BLaER1 treated with 17β-estradiol and CSF1 and Interleukin-3, amounts not matched to agents 10 nM and 100 nM (cell line): Measurements from ENCODE around the gene HORMAD2.

Experiments used
- H3K27ac ChIP-seq, 11 experiments: shearing (Covaris generic); formaldehyde crosslinking; 2 replicates each; pipeline ENCODE4 v1.8.1; 2022
- H3K27me3 ChIP-seq, 11 experiments: shearing (Covaris generic); formaldehyde crosslinking; 2 replicates each; pipeline ENCODE4 v1.8.1; 2022
- H3K36me3 ChIP-seq, 11 experiments: shearing (Covaris generic); formaldehyde crosslinking; 2 replicates each; pipeline ENCODE4 v1.8.1; 2022
- H3K4me1 ChIP-seq, 10 experiments: shearing (Covaris generic); formaldehyde crosslinking; 2 replicates each; pipeline ENCODE4 v1.8.1; 2022
- H3K4me2 ChIP-seq, 11 experiments: shearing (Covaris generic); formaldehyde crosslinking; 2 replicates each; pipeline ENCODE4 v1.8.1; 2022
- H3K4me3 ChIP-seq, 10 experiments: shearing (Covaris generic); formaldehyde crosslinking; 2 replicates each; pipeline ENCODE4 v1.8.1; 2022
- H3K9ac ChIP-seq, 11 experiments: shearing (Covaris generic); formaldehyde crosslinking; 2 replicates each; pipeline ENCODE4 v1.8.1; 2022
- H3K9me3 ChIP-seq, 11 experiments: shearing (Covaris generic); formaldehyde crosslinking; replicated peaks in 1 of 11; 2 replicates each; pipeline ENCODE4 v1.8.1; 2022
- H4K20me1 ChIP-seq, 11 experiments: shearing (Covaris generic); formaldehyde crosslinking; 2 replicates each; pipeline ENCODE4 v1.8.1; 2022
- Cebpa-rat ChIP-seq, 11 experiments: shearing (Covaris generic); IDR thresholded peaks; 2 replicates each; pipeline ENCODE4 v1.8.1; 2022

Gene HORMAD2

DNA sequence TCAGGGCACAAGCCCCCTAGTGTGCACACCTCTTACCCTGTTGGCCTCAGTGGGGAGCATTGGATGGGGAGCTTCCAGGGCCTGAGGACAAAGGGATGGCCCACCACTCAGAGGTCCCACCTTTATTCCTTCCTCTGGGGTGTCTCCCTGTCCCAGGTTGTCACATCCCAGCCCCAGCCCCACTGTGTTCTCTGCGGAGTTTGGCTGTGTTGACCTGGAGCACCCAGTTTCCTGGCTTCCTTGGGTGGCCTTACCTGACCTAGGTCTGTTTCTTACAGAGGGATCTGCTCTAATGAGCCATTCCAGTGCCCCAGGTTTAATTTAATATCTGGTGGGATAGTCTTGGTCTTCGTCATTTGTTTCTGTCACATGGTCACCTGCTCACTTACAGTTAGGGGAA lies 38.8 kb upstream of the HORMAD2 start:
- Histone ChIP-seq H3K4me2 (no peak overlapping the region), H3K36me3 (peaks cover 0 to 8% (median 0%) of the 10 kb centered on the region in 11 experiments; a peak in 3 of 22 replicates), H3K27ac (no peak overlapping the region), H3K9me3 (no peaks in the 10 kb centered on the region), H4K20me1 (no peaks in the 10 kb centered on the region), H3K27me3 (no peaks in the 10 kb centered on the region), H3K4me1 (peaks cover 0 to 31% (median 10%) of the 10 kb centered on the region in 10 experiments; a peak in 12 of 20 replicates), H3K9ac (no peak overlapping the region), H3K4me3 (no peak overlapping the region)
- no peak for TF ChIP-seq Cebpa-rat (IDR thresholded peaks at IDR 0.05)

DNA sequence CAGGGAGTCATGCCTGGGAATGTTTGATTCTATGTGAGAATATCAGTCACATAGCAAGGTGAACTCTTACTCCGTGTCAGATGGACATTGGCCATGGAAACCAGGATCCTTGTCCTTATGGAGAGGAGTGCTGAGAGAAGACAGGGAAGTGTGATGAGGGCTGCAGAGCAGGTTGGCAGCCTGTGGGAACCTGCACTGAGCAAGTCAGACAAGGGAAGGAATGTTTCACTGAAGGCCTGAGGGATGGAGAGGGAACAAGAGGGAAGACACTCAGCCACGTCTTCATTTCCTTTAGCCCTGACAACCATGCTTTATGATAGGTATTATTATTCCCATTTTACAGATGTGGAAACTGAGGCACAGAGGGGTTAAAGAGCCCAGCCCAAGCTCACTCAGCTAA lies 38.4 kb upstream of the HORMAD2 start:
- Histone ChIP-seq H3K9me3 (no peaks in the 10 kb centered on the region), H3K27ac (no peak overlapping the region), H3K4me3 (no peak overlapping the region), H4K20me1 (no peaks in the 10 kb centered on the region), H3K27me3 (no peaks in the 10 kb centered on the region), H3K36me3 (peaks cover 0 to 12% (median 0%) of the 10 kb centered on the region in 11 experiments; a peak in 3 of 22 replicates), H3K4me2 (no peak overlapping the region), H3K9ac (no peak overlapping the region), H3K4me1 (peaks cover 3 to 34% (median 14%) of the 10 kb centered on the region in 10 experiments; a peak in 17 of 20 replicates)
- TF ChIP-seq Cebpa-rat (IDR thresholded peaks at IDR 0.05), result no peak

DNA sequence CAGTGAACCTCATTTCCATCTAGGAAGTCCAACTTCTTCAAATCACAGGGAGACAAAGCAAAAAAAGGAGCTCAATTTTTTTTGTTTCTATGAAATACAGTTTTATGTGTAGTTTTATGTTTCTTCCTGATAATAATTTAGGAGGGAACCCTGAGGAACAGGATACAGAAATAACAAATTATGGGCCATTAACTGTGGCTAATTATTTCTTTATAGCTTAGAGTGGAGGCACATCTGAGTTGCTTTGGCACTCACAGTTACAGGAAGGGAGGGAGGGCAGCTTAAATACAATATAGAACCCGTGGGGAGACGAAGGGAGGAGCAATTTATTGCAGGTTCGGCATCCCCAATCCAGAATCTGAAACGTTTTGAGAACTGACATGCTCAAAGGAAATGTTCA lies 37.1 kb upstream of the HORMAD2 start:
- TF ChIP-seq Cebpa-rat (IDR thresholded peaks at IDR 0.05), result no peak
- peaks cover 0 to 4% (median 0%) of the 10 kb centered on the region in 11 experiments; a peak in 1 of 22 replicates for H3K9me3 ChIP-seq
- H3K27me3 ChIP-seq, result no peaks in the 10 kb centered on the region
- H3K27ac ChIP-seq, result no peak overlapping the region
- no peaks in the 10 kb centered on the region for H4K20me1 ChIP-seq
- no peak overlapping the region for H3K4me3 ChIP-seq
- peaks cover 0 to 22% (median 0%) of the 10 kb centered on the region in 11 experiments; a peak in 4 of 22 replicates for H3K36me3 ChIP-seq
- peak overlapping the region in 3 of 11 experiments; percentile 17 to 45 (median 35); a peak in 4 of 22 replicates for H3K4me2 ChIP-seq
- no peak overlapping the region for H3K9ac ChIP-seq
- H3K4me1 ChIP-seq, result peaks cover 4 to 33% (median 17%) of the 10 kb centered on the region in 10 experiments; a peak in 17 of 20 replicates

DNA sequence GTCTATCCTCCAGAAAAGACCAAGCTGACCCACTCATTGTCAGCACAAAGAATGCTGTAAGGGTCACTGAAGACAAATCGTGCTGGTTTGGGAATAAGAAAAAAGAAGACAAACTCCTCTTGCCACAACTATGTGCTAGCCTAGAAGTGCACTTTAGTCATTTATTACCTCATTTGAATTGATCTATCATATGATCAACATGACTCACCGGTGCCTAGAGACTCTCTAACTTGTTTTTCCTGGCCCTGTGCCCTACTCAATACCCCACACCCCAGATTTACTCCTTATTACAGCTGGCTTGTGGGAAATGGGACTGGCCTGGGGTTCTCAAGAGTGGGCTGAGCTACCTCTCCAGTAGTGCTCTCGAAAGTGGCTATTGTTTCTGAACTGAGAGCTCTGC lies 35.9 kb upstream of the HORMAD2 start:
- Histone ChIP-seq H3K4me3 (no peak overlapping the region), H3K4me1 (peaks cover 4 to 28% (median 15%) of the 10 kb centered on the region in 10 experiments; a peak in 17 of 20 replicates), H3K27ac (no peak overlapping the region), H3K9ac (no peak overlapping the region), H3K36me3 (peaks cover 0 to 32% (median 0%) of the 10 kb centered on the region in 11 experiments; a peak in 4 of 22 replicates), H3K4me2 (no peak overlapping the region; a peak in 2 of 22 replicates), H3K27me3 (no peaks in the 10 kb centered on the region), H4K20me1 (no peaks in the 10 kb centered on the region), H3K9me3 (peaks cover 0 to 4% (median 0%) of the 10 kb centered on the region in 11 experiments; a peak in 1 of 22 replicates)
- TF ChIP-seq Cebpa-rat (IDR thresholded peaks at IDR 0.05), result no peak

DNA sequence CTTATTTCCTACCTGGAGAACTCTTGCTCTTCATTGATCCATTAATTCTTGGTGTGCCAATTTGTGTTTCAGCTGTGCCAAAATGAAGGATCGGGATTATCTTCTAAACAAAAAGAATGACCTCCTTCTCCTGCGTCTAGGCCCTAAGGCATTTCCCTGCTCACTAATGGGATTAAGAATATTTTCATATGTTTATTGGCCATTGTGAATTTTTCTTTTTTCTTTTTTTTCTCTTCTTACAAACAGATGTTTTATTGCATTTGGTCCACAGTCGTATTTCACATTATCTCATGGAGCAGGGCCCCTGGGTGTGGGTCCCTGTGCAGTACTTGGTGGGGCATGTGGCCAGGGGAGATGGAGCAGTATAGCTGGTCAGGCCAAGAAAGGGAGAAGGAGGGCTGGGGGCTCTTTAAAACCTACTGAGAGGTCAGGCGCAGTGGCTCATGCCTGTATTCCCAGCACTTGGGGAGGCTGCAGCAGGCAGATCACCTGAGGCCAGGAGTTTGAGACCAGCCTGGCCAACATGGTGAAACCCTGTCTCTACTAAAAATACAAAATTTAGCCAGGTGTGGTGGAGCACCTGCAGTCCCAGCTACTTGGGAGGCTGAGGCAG lies 35.3 kb upstream of the HORMAD2 start:
- TF ChIP-seq Cebpa-rat (IDR thresholded peaks at IDR 0.05), result no peak
- Histone ChIP-seq H3K4me3 (no peak overlapping the region), H3K27ac (no peak overlapping the region), H4K20me1 (no peaks in the 10 kb centered on the region), H3K4me1 (peaks cover 4 to 28% (median 15%) of the 10 kb centered on the region in 10 experiments; a peak in 17 of 20 replicates), H3K27me3 (no peaks in the 10 kb centered on the region), H3K4me2 (no peak overlapping the region), H3K9ac (no peak overlapping the region), H3K9me3 (peaks cover 0 to 4% (median 0%) of the 10 kb centered on the region in 11 experiments; a peak in 1 of 22 replicates), H3K36me3 (peaks cover 0 to 34% (median 0%) of the 10 kb centered on the region in 11 experiments; a peak in 4 of 22 replicates)

DNA sequence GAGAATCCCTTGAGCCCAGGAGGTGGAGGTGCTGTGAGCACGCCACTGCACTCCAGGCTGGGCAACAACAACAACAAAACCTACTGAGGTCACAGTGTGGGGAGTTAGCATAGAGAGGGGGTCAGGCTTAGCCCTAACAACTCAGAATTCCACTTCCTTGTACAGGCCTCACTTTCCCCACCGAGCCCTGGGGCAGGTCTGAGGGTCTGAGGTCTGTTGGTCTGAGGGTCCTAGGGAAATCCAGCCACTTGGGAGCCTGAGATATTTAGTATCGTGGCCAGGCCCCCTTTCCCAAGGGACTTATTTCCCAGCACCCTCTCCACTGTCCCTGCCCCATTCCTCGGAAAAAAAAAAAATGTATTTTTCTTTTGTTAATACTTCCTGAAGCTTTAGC lies 34.8 kb upstream of the HORMAD2 start:
- H3K27me3 ChIP-seq, result no peaks in the 10 kb centered on the region
- no peaks in the 10 kb centered on the region for H4K20me1 ChIP-seq
- no peak overlapping the region for H3K4me2 ChIP-seq
- no peak overlapping the region for H3K4me3 ChIP-seq
- H3K4me1 ChIP-seq, result peaks cover 4 to 28% (median 15%) of the 10 kb centered on the region in 10 experiments; a peak in 17 of 20 replicates
- peaks cover 0 to 34% (median 0%) of the 10 kb centered on the region in 11 experiments; a peak in 4 of 22 replicates for H3K36me3 ChIP-seq
- no peak overlapping the region for H3K27ac ChIP-seq
- no peak for TF ChIP-seq Cebpa-rat (IDR thresholded peaks at IDR 0.05)
- H3K9ac ChIP-seq, result no peak overlapping the region
- H3K9me3 ChIP-seq, result peaks cover 0 to 4% (median 0%) of the 10 kb centered on the region in 11 experiments; a peak in 1 of 22 replicates

DNA sequence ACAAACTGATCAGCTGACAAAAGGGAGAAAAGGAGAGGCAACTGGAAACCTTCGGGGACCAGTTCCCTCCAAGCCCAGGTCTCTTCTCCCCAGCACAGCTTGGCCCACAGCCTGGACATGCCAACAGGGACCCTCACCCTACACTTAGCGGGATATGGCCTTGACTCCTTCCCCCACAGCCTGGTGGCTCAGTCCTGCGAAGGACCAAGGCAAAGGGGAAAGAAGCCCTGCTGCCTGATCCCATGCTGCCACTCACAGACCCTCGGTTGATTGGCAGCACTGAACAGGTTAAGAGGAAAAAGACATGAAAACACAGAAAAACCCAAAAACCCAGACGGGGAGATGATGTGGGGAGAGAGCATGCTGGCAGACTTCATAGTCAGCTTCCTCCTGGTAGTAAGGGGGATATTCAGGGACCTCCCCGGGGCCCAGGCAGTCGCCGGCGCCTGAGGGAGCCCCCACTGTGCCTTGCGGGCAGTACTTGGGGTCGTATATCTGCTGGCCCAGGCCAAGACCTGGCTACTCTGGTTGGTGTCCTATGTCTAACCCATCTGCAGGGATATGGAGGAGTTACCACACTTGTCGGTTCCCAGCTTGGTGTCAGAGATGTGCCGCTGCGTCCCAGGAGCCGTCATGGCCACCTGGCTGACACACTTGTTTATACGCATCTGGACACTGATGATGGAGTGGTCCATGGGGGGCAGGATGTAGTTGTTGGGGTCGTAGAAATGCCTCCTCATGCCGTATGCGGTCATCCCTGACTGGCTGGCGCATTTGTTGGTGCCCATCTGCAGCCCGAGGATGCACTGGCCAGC lies 34.2 kb upstream of the HORMAD2 start:
- Histone ChIP-seq H4K20me1 (no peaks in the 10 kb centered on the region), H3K4me2 (peak overlapping the region in 2 of 11 experiments; percentile 7 to 29; a peak in 2 of 22 replicates), H3K4me1 (peaks cover 4 to 28% (median 15%) of the 10 kb centered on the region in 10 experiments; a peak in 17 of 20 replicates), H3K9me3 (peaks cover 0 to 4% (median 0%) of the 10 kb centered on the region in 11 experiments; a peak in 1 of 22 replicates), H3K9ac (no peak overlapping the region), H3K27ac (no peak overlapping the region; a peak in 1 of 22 replicates), H3K27me3 (no peaks in the 10 kb centered on the region), H3K36me3 (peaks cover 0 to 34% (median 0%) of the 10 kb centered on the region in 11 experiments; a peak in 4 of 22 replicates), H3K4me3 (no peak overlapping the region)
- TF ChIP-seq Cebpa-rat (IDR thresholded peaks at IDR 0.05), result no peak

DNA sequence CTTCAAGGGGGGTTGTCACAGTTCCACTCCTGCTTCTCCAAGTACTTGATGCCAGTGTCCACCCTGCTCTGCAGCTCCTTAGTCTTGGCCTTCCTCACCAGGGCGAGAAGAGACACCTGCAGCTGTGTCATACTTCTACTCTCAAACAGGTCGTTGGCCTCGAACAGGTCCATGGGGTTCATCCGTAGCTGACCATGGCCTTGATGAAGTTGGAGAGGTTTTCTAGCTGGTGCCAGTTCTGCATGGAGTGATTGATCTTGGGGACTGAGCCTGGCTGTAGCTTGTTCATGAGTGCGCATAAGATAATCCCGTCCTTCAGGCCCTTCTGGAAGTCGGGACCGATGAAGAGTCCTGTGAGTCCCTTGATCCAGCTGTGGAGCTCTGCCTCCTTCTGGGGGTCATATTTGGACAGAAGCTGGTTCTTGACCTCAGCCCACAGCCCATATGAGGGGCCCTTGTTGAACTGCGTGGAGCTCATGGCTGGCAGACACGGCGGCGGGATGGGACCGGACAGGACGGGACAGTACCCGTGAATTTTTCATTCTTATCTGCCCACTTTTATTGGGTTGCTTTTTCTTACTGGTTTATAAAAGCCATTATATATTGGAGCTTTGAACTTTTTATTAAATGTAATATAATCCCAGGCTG lies 33.4 kb upstream of the HORMAD2 start:
- H3K9me3 ChIP-seq, result peaks cover 0 to 4% (median 0%) of the 10 kb centered on the region in 11 experiments; a peak in 1 of 22 replicates
- no peaks in the 10 kb centered on the region for H4K20me1 ChIP-seq

More for the DNA sequence above, 33.4 kb upstream of the HORMAD2 start:
- Histone ChIP-seq H3K9ac (no peak overlapping the region), H3K27ac (peak overlapping the region in 2 of 11 experiments; percentile 34 to 42; a peak in 2 of 22 replicates), H3K4me1 (peaks cover 4 to 28% (median 15%) of the 10 kb centered on the region in 10 experiments; a peak in 17 of 20 replicates), H3K36me3 (peaks cover 0 to 34% (median 0%) of the 10 kb centered on the region in 11 experiments; a peak in 4 of 22 replicates), H3K27me3 (no peaks in the 10 kb centered on the region), H3K4me2 (peak overlapping the region in 10 of 11 experiments; percentile 2 to 57 (median 32); a peak in 12 of 22 replicates), H3K4me3 (no peak overlapping the region)
- TF ChIP-seq Cebpa-rat (IDR thresholded peaks at IDR 0.05), result no peak
